C4-2B (cell line): Measurements from ENCODE around the gene FUT7.

Experiments
- CTCF ChIP-seq: fragments of 450-650 bp; conservative IDR thresholded peaks from 2 replicates; pipeline ENCODE4 v1.5.1; 2017; ENCODE audit warnings: mild to moderate bottlenecking
- ZFX ChIP-seq: fragments of 450-650 bp; IDR thresholded peaks from 2 replicates; pipeline ENCODE4 v1.6.1; 2017

- TF ChIP-seq CTCF (no peak), ZFX (no peak; the same call in 1 of the 2 replicates)
Measured at GRCh38 chr9:137071282-137071681, 39.4 kb upstream of the FUT7 start.
